Activated CD4-positive, alpha-beta T cell treated with anti-CD3 and anti-CD28 coated beads for 4 hours (primary cell): ENCODE data around the gene OR11G2.
"Not testable (repeated sequence)": the region's sequence is repeated elsewhere in the genome, so short reads cannot be mapped to it uniquely, and the experiment has no call there.

Experiments
- DNase-seq, 2 donors: peaks; one replicate each; pipeline ENCODE4 v3.0.0-alpha.2; 2020

Gene OR11G2

DNA sequence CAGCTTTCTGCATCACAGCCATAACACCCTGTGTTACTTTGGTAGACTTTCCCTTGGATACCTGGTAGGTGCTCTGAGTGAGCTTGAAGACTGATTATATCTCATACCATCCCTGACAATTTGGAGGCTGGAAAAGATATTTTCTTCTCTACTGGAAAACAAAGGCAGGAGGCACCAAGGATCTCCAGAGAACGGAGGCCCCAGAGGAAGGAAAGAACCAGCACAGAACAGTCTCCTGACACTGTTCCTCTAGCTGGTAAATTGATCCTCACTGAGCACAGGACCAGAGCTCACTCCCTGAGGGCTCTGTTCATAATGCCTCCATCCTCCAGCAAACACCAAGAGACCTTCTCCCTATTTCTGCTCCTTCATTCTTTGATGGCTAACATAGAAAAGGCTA lies at the start of gene OR11G2:
Gene OR11G2 (plus strand): TSS at position 301 of the 400 bp plus-strand sequence. CDS start 6,542 bp downstream, outside the sequence.
- no peak for DNase-seq

GRCh38 chr14:20143911-20144310 lies 46.8 kb upstream of the OR11G2 start:
- no peak for DNase-seq

DNA sequence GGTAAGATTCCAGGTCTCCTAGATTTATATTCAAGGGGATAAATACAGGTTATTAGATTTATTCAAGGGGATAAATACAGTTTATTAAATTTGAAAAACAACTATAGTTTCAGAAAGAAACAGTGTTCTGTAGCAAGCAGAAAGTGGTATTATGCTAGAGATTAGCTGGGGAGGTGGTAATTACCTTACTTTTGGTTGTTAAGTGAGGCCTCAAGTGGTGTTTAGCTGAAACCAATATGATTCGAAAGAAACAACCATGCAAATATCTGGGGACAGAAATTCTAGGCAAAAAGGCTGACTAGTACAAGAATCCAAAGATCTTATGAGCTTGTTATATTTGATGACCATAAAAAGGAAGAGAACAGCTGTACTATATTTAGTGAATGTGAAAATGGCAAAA lies 45.9 kb upstream of the OR11G2 start:
- no peak for DNase-seq

GRCh38 chr14:20164462-20164861 lies 26.2 kb upstream of the OR11G2 start:
- DNase-seq: no peak

- no peak for DNase-seq
Observed at GRCh38 chr14:20167091-20167490, 23.6 kb upstream of the OR11G2 start.

GRCh38 chr14:20169852-20170251 lies 20.8 kb upstream of the OR11G2 start:
- DNase-seq: not testable (repeated sequence)

DNA sequence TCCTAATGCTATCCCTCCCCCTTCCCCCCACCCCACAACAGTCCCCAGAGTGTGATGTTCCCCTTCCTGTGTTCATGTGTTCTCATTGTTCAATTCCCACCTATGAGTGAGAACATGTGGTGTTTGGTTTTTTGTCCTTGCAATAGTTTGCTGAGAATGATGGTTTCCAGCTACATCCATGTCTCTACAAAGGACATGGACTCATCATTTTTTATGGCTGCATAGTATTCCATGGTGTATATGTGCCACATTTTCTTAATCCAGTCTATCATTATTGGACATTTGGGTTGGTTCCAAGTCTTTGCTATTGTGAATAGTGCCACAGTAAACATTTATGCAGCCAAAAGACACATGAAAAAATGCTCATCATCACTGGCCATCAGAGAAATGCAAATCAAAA lies 16.5 kb upstream of the OR11G2 start:
- not testable (repeated sequence) for DNase-seq

DNA sequence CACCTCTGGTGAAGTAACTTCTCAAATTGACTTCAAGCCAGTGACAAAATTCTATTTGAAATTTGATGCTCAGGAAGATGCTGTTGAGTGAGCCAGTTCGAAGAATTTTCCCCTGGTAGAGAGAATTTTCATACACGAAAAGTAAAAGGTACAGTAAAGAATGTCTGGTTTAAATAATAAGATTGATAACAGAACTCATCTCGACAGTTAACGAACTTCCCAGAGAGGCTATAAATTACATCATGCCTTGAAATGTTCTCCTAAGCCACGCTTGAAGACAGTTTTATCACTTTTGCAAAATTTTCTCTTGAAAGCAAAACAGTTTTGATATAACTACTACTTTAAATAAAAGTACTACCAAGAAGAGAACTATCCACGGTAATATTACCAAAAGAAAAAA lies 14.4 kb upstream of the OR11G2 start:
- no peak for DNase-seq

GRCh38 chr14:20177433-20177974 lies 13.2 kb upstream of the OR11G2 start:
- DNase-seq: no peak

DNA sequence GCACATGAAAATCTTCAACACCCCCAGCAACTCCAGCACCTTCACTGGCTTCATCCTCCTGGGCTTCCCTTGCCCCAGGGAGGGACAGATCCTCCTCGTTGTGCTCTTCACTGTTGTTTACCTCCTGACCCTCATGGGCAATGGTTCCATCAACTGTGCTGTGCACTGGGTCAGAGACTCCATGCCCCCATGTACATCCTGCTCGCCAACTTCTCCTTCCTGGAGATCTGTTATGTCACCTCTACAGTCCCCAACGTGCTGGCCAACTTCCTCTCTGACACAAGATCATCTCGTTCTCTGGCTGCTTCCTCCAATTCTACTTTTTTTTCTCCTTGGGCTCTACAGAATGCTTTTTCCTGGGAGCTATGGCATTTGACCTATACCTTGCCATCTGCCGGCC lies 11.5 kb upstream of the OR11G2 start:
- DNase-seq: no peak

DNA sequence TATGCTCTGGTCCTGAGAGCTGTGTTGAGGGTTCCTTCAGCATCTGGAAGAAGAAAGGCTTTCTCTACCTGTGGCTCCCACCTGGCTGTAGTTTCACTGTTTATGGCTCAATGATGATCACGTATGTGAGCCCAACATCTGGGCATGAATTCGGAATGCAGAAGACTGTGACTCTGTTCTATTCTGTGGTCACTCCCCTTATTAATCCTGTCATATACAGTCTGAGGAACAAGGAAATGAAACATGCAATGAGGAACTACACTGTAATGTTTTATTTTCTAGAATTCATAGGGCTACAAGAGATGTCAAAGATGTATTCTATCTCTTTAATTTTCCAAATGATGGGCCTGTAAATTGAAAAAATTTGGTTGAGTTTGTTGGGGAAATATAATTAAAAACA lies 10.8 kb upstream of the OR11G2 start:
- DNase-seq: no peak

GRCh38 chr14:20180486-20180885 lies 10.2 kb upstream of the OR11G2 start:
- DNase-seq: no peak

GRCh38 chr14:20184181-20184580 lies 6.5 kb upstream of the OR11G2 start:
- DNase-seq: no peak

GRCh38 chr14:20191396-20191795 lies 700 bp downstream of the OR11G2 start:
- no peak for DNase-seq

- DNase-seq: no peak
Observed at GRCh38 chr14:20194101-20194500, 3.4 kb downstream of the OR11G2 start.

GRCh38 chr14:20195170-20195569 lies 4.5 kb downstream of the OR11G2 start:
- not testable (repeated sequence) for DNase-seq

DNA sequence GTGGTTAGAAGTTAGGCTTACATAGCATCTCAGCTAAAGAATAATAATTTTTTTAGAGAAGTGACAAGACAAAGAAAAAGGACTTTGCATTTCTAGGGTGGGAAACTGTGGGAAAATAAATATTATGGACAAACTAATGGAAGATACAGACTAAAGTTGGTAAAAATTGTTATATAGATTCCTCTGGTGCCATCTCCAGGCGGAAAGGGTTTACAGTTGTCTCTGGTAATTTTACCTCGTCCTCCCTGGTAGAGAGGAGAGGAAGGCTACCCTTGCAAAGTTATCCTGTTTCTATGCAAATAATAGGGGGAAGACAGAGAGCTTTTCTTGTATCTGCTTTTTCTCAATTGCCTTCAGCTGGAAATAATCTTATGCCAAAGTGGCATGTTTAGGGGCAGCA lies 5.2 kb downstream of the OR11G2 start:
- DNase-seq: no peak

- DNase-seq: no peak
Observed at GRCh38 chr14:20197459-20197858, 6.8 kb downstream of the OR11G2 start.

GRCh38 chr14:20198991-20199390 lies 8.3 kb downstream of the OR11G2 start:
- no peak for DNase-seq

DNA sequence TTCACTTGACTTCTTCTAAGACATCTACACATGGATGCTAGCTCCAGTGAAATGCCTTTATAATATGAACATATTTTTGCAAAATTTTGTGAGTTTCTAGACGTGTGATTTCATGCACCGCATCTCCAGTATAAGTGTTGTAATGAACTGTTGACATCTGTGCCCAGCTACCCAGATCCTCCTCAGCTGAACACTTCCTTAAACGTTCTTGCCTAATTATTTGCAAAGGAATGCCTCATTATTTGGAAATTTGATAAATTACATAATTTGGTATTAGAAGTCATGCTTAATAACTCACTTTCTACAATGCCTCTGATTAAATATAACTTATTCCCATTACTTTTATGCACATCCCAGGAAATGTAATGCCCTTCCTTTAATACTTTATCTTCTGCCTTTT lies 14.0 kb downstream of the OR11G2 start:
- no peak for DNase-seq

GRCh38 chr14:20209595-20209994 lies 18.9 kb downstream of the OR11G2 start:
- DNase-seq: no peak

- DNase-seq: not testable (repeated sequence)
Observed at GRCh38 chr14:20212406-20212805, 21.7 kb downstream of the OR11G2 start.

GRCh38 chr14:20215196-20215595 lies 24.5 kb downstream of the OR11G2 start:
- DNase-seq: no peak

DNA sequence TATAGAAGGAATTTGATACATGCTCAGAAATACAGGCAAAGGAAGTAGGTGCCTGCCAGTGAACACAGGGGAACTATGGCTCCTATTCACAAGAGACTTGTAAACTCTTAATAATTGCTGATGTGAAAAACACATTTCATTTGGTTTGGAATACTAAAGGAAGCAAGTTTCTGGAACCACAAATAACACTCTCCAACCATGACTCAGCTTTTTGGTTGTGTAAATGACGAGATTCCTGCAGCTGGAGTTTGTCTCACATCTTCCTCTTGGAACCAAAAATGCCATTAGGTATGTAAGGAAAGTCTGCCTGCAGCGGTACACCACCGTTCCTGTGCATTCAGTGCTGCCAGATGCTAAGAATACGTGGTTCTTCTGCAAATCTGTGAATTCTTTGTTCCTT lies 28.3 kb downstream of the OR11G2 start:
- DNase-seq: no peak

DNA sequence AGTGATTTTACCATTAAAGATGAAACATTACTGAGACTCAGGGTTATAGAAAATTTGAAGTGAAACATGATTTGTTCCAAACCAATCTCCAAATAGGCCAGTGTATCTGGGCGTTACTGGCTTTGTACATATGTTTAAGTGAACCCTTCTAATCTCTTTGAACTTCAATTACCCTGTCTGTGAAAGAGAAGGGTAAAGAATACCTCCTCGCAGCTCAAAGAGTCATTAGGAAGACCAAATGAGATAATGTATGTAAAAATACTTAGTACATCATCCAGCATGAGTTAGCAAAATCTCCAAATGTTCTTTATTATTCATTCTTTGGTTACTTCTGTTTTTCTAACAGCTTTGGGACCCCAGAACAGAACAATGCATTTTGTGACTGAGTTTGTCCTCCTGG lies 32.7 kb downstream of the OR11G2 start, which contains the start of gene OR11H6:
Gene OR11H6 (plus strand): TSS at position 301 of the 400 bp plus-strand sequence. CDS start 0 bp downstream, at position 301.
- no peak for DNase-seq

- no peak for DNase-seq
Observed at GRCh38 chr14:20228681-20229080, 38.0 kb downstream of the OR11G2 start, which contains the start of gene OR11H7. TSS of gene OR11H7 (plus strand) at chr14:20228981.
